ENCODE data around the gene NRXN2.

The NRXN2 gene

GRCh38 chr11:64743591-64744543, 20.9 kb upstream of the NRXN2 start, which contains the start of gene RASGRP2:
Gene RASGRP2 (minus strand): TSS chr11:64744142. CDS start chr11:64742866, 1,276 bp downstream.
- DNase-seq (ENCODE audit: low spot score) = peak; percentile 78

- peak; percentile 91 for DNase-seq (ENCODE audit: low spot score)
Observed at GRCh38 chr11:64742889-64743590, 20.0 kb upstream of the NRXN2 start.

DNA sequence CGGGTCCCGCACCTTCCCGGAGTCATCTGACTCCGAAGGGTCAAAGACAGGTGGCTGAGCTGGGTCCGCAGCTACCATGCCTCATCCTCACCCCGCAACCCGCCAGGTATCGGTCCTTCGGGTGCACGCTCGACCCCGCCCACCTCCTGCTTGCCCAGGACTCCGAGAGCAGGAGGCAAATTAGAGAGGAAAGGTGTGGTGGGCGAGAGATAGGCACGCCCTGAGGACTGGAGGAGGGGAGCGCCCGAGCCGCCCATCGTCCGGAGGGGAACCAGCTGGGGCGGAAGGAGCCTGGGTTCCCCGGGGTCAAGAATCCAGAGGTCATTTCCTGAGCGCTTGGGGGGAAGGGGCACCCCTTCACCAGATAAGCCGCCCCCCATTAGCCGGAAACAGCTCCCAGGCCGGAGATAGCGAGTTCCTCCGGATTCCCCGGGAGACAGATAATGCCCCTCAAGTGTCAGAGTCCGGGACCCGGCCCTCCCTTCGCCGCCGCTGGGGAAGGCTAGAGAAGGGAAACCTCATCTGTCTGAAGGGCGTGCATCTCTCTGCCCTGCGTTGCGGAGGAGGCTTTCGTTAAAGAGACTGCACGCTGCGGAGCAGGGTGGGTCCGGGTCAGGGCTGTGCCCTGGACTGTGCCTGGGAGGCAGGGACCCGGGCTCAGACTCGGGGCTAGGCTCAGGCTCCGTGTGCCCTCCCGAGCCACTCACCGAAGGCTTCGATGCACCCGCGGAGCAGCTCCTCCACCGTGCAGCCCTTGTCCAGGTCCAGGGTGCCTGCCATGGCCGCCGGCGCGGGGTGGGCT, 19.3 kb upstream of the NRXN2 start:
- DNase-seq (ENCODE audit: low spot score) = peak; percentile 59

GRCh38 chr11:64741375-64742086, 18.5 kb upstream of the NRXN2 start:
- no peak for DNase-seq (ENCODE audit: low spot score)

DNA sequence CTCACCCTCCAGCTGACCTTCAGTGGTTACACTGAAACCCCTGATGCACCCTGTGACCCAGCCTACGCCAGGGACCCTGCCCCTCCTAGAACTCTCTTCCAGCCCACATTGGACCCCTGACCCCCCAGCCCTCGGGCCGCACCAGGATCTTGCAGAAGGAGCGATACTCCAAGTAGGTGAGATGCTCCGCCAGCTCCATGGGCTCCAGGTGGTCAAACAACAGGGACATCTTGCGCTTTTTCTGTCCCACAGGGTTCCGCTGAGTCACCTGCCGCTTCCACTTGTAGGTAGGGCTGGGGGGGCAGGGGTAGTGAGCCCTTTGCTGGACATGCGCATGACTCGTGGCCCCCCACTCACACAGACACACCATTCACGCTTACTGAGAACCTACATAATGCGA, 16.9 kb upstream of the NRXN2 start:
- DNase-seq (ENCODE audit: low spot score) = no peak

GRCh38 chr11:64736654-64737053, 13.7 kb upstream of the NRXN2 start:
- no peak for DNase-seq (ENCODE audit: low spot score)

DNA sequence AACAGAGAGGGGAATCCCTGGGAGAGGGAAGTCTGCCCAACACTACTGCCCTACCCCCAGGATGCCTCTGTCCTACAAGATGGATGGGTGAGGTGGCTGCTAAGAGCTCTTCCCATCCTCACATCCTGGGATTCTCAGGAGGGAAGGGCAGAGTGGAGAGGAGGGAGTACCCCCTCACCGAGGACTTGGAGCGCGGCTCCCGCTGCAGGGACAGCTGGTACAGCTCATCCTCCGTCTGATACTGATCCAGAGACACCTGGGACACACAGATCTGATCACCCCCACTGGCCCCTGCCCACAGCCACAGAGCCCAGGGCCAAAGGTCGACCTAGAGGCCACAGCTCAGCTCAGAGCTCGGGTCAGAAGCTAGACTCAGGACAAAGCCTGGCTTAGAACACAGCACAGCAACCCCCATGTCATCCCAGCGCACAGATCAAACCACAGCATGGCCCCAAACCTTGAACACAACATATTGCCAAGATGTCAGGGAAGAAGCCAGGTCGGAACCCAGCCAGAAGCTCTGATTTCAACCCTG, 12.8 kb upstream of the NRXN2 start:
- no peak for DNase-seq (ENCODE audit: low spot score)

DNA sequence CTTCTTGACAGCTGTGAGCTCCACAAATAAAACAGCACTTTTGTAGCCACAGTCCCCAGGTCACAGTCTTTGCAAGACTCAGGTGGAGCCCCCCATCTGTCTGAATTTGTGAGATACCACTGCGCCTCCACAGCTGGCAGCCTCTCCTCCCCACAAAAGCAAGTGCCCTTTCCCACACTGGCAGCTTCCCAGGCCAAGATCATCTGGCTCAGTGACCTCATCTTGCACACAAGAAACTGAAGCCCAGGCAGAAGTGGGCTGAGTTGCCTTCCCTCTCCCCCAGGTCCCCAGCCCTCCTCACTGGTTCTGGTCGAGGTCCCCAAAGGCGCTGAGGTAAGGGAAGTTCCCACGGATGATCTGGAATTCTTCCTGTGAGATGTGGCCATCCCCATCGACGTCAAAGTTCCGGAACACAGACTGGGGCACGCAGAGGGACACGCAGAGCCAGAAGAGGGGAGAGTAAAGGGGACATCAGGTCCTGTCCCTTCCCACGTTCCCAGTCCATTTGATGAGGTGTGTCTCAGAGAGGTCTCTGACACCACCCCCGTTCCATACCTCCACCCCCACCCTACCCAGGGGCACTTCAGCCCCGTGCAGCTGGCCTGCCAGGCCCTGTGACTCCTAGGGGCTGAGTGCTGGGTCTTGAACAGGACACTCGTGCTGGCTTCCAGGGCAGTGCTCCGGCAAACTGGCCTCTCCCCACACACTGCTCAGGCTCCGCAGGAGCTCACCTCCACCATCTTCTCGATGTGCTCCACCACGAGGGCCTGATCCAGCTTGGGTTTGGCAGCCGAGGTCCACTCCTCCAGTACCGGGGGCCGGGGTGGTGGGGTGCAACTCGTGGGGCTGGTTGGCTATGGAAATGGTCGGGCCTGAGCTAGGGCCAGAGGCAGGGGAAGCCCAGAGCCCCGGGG, 12.1 kb upstream of the NRXN2 start:
- DNase-seq (ENCODE audit: low spot score) = no peak

- DNase-seq (ENCODE audit: low spot score) = no peak
Observed at GRCh38 chr11:64731601-64732000, 8.6 kb upstream of the NRXN2 start.

GRCh38 chr11:64729851-64730382, 6.9 kb upstream of the NRXN2 start:
- peak; percentile 88 for DNase-seq (ENCODE audit: low spot score)

GRCh38 chr11:64728757-64729365, 5.9 kb upstream of the NRXN2 start:
- no peak for DNase-seq (ENCODE audit: low spot score)

DNA sequence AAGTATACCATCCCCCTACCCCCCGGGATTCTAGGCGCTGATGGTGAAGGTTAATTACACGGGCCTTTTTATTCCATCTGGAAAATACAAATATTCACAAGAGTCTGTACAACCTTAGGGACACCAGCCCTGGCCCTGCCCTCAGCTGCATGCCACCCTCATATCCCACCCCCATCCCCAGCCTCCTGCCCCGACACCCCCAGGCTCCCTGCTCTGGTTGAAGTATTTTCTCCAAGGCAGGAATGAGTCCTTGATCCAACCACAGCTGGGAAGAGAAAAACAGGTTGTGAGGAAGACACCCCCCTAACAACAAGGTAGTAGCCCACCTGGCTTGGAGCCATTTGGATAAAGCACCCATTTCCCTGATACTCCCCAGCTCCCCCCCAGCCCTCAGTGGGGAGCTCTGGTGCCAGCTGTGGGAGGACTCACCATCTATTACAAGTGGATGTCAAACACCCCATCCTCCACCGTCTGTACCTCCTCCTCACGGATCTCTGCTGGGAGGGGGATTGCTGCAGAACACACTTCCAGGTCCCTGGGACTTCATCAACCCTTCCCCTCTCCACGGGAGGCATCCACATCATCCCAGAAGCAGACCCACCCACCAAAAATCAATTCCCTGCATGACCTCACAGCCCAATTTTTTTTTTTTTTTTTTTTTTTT, 4.0 kb upstream of the NRXN2 start:
- DNase-seq (ENCODE audit: low spot score) = no peak

DNA sequence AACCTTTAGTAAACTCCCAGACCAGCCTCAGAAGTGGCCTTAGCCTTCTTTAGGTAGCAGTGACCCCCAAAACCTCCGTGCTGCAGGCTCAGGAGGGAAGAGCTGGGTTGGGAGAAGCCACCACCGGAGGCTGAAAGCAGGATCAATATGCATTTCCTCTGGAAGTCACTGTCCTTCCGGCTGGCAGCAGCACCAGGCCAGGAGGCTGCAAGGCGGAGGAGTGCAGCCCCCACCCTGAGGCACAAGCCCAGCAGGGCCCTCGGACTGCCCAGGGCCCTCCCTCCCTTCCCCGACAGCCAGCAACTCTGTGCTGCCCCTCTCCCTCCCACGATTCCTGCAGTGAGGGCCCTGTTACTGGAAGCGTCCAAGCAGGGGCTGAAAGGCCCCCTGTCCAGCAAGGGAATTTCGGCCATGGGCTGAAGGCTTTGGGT, 3.2 kb upstream of the NRXN2 start:
- DNase-seq (ENCODE audit: low spot score) = no peak

GRCh38 chr11:64724863-64725532, 2.0 kb upstream of the NRXN2 start:
- no peak for DNase-seq (ENCODE audit: low spot score)

GRCh38 chr11:64723907-64724862, 1.2 kb upstream of the NRXN2 start:
- no peak for DNase-seq (ENCODE audit: low spot score)

- no peak for DNase-seq (ENCODE audit: low spot score)
Observed at GRCh38 chr11:64722141-64723065, 594 bp downstream of the NRXN2 start.
